ENCODE measurements around the gene CIAO1. TPM values are rescaled to one million over a fixed set of nuclear protein-coding genes. Genes with fewer than 3 reads are reported as not detected.

CIAO1 gene
- total and polyA plus RNA-seq, 8 donors: 59.8 to 72.8 (median 63.2) TPM

- no peak for ATAC-seq
These were observed 40.3 kb downstream of the CIAO1 start for GRCh38 chr2:96306370-96306769.

GRCh38 chr2:96308248-96308647 is 42.2 kb downstream of the CIAO1 start:
- H3K4me1 ChIP-seq: peaks cover 8 to 27% of the 10 kb centered on the region in 2 donors
- H3K4me3 ChIP-seq: no peak overlapping the region
- TF ChIP-seq CTCF (IDR thresholded peaks at IDR 0.05): no peak
- no peaks in the 10 kb centered on the region for H3K27me3 ChIP-seq
- H3K27ac ChIP-seq: no peak overlapping the region
- peaks cover 0 to 11% of the 10 kb centered on the region in 2 donors for H3K36me3 ChIP-seq
- DNase-seq (no peak), ATAC-seq (no peak)
- intact Hi-C loops (cut with DNase I): no loop called here
- H3K9me3 ChIP-seq: no peaks in the 10 kb centered on the region

More at GRCh38 chr2:96306370-96306769, 40.3 kb downstream of the CIAO1 start:
- Histone ChIP-seq H3K36me3 (peaks cover 0 to 30% of the 10 kb centered on the region in 2 donors), H3K4me3 (peak overlapping the region; percentile 79 to 89), H3K27ac (peak overlapping the region in 1 of 2 donors; percentile 87), H3K27me3 (no peaks in the 10 kb centered on the region), H3K4me1 (peaks cover 8 to 44% of the 10 kb centered on the region in 2 donors), H3K9me3 (no peaks in the 10 kb centered on the region)
- intact Hi-C loops (cut with DNase I): no loop called here
- TF ChIP-seq CTCF (IDR thresholded peaks at IDR 0.05): no peak
- no peak for DNase-seq

GRCh38 chr2:96315005-96315399 is 49.0 kb downstream of the CIAO1 start:
- H3K36me3 ChIP-seq: no peaks in the 10 kb centered on the region
- intact Hi-C loops (cut with DNase I): no loop called here
- no peak for TF ChIP-seq CTCF (IDR thresholded peaks at IDR 0.05)
- H3K27ac ChIP-seq: no peak overlapping the region
- no peak for DNase-seq
- H3K4me3 ChIP-seq: no peak overlapping the region
- no peaks in the 10 kb centered on the region for H3K9me3 ChIP-seq
- H3K27me3 ChIP-seq: peaks cover 0 to 11% of the 10 kb centered on the region in 2 donors
- no peak for ATAC-seq
- H3K4me1 ChIP-seq: peaks cover 0 to 16% of the 10 kb centered on the region in 2 donors

- Histone ChIP-seq H3K27me3 (peaks cover 0 to 14% of the 10 kb centered on the region in 2 donors), H3K36me3 (no peaks in the 10 kb centered on the region), H3K4me1 (peaks cover 0 to 16% of the 10 kb centered on the region in 2 donors), H3K27ac (no peak overlapping the region), H3K9me3 (no peaks in the 10 kb centered on the region), H3K4me3 (no peak overlapping the region)
- no peak for ATAC-seq
- no peak for TF ChIP-seq CTCF (IDR thresholded peaks at IDR 0.05)
- intact Hi-C loops (cut with DNase I): no loop called here
- DNase-seq: no peak
These were observed 49.5 kb downstream of the CIAO1 start for GRCh38 chr2:96315400-96316071.

GRCh38 chr2:96316999-96317398 is 51.0 kb downstream of the CIAO1 start:
- Histone ChIP-seq H3K27me3 (peaks cover 7 to 28% of the 10 kb centered on the region in 2 donors), H3K9me3 (no peaks in the 10 kb centered on the region), H3K36me3 (no peaks in the 10 kb centered on the region), H3K4me3 (no peak overlapping the region), H3K4me1 (peaks cover 3 to 30% of the 10 kb centered on the region in 2 donors), H3K27ac (no peak overlapping the region)
- DNase-seq (no peak), ATAC-seq (no peak)
- intact Hi-C loops (cut with DNase I): no loop called here
- no peak for TF ChIP-seq CTCF (IDR thresholded peaks at IDR 0.05)

Measured in left lung (tissue), 10 donors.